GM18858 (cell line): ENCODE results near the gene POU2F1.

ENCODE experiments used
- ATAC-seq: cut with Tn5 transposase; IDR thresholded peaks from one replicate; pipeline ENCODE4 v1.9.1; 2021; ENCODE audit not compliant: unreplicated experiment

The POU2F1 gene

DNA sequence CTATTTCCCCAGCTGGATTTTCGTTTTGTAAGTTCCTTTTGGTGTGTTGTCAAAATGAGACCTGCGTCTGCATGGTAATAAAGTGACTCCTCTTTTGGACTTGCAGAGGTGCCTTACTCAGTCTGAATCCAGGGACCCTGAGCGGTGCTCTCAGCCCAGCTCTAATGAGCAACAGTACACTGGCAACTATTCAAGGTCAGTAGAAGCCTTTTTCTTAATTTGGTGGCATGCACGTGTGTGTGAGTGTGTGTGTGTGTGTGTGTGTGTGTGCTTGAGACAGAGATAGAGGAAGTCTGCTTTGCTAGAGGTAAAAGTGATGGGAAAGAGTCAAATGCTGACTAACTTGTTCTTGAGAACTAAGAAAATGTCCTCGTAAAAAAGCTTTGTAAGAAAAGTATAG, 192.2 kb downstream of the POU2F1 start:
- ATAC-seq: no peak

DNA sequence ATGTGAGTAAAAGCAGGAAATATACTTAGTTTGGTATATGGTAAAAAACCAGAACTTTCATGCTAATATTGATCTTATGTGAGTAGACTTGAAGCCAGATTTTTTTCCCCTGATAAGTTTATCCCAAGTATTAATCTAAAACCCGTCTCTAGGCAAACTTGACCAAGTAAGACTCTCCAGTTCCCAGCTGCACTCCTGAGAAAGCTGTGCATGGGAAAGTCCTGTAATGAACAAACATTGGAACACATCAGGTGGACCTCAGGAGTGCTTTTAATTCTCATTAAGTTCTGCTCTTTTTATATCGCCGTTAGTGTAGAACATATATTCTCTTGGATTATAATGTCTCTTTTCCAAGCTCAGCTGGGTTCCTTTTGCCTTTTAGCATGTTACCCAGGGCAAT, 192.6 kb downstream of the POU2F1 start:
- no peak for ATAC-seq

DNA sequence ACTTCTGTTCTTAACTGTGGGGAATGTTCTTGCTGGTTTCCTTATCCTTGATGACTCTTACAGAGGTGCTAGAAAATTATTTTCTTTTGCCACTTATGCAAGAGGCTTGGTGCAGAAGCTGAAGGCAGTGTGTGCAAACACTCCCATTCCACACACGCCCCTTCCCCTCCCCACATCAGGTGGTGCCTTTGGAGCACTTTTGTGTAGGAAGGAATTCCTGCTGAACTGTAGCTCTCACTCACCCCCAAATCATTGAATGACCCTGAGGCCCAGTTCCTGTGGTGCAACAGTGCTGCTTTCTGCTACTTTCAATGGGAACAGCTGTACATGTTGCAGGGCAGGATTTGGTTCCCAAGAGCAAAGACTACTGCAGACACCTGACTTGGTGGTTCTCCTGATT, 195.8 kb downstream of the POU2F1 start:
- ATAC-seq: no peak

DNA sequence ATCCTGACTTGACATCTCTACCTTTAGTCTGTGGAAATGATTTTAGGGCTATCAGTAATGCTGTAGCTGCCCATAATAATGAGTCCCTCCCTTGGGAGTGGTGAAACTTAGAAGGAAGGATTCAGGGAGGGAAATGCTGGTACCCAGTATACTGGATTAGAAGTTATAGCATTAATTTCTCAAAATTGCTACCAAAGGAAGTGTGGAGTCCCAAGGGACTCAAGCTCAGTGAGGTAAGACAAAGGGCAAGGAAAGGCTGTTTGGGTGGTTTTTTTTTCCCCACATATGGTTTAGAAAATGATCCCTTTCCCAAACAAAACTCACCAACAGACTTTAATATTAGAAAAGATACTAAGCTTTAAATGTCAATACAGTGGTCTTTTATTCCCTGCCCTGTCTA, 197.7 kb downstream of the POU2F1 start:
- no peak for ATAC-seq

DNA sequence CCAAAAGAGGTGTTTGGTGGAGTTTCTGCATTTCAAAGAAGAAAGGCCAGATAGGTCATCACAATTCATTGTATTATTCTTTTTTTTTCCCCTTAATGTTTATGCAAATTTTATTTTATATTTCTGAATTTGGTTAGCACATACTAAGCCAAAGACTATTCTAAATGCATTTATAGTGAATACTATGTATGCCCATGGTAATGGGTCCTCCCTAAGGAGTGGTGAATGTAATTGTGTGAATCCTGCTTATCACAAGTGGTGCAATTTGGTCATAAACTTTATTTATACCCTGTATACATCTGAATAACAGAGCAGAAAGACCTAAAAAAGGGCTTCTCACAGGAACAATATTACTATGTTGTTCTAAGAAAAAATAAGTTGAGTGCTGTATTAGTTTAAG, 198.6 kb downstream of the POU2F1 start:
- no peak for ATAC-seq

DNA sequence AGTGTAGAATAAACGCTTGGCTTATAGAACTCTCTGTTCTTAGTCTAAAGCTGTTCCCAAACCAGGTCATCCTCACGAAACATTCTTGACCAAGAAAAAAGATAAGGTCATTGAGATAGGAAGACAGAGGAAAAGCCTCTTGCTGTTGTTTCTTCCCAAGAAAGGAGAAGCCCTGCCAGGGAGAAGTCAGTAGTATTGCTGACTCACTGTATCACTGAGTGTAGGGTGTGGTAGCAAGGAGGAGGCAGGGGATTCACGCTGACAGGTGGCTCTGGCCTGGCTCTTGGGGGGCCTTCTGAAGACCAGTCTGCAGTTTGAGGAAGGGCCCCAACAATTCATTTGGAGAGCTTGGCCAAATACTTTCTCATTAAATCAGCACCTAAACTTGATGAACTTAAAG, 199.8 kb downstream of the POU2F1 start:
- no peak for ATAC-seq

DNA sequence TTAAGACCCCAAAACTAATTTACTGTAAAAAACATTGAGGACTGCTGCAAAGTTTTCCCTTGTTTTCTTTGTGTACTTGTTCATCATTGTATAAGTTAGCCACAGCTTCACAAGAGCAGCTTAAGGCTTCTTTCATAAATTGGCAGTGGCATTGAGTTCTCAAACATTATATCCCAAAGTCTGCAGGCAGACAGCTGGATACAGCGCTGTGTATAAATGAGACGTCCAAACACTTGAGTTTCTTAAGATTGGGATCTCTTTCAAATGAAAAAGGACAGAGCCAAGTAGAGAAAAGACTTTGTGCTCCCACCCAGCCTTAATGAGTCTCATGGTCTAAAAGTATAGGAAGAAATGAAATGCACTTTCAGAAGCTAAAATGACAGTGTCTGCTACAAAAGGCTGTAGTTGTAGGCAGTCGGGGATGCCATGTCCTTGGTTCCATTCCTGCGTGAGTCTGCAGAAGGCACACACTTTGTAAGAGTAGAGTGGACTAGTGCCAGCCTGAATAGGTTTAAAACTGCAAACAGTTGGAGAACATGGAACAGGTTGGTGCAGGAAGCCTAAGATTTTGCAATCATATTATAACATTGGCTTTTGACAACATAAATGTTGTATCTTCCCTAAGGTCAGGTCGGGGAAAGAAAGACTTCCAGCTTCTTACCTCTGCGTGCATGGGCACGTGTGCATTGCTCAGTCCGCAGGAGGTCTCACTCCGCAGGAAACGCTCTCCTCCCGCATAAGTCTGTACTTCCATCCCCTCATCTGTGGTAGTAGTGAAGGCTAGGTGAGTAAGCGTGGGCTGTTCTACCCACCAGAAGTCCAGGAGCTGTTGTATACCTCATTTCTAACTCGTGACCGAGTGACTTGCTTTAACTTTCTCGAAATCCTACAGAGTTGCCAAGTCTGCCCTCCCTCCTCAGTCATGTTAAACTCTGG, 203.3 kb downstream of the POU2F1 start:
- no peak for ATAC-seq

DNA sequence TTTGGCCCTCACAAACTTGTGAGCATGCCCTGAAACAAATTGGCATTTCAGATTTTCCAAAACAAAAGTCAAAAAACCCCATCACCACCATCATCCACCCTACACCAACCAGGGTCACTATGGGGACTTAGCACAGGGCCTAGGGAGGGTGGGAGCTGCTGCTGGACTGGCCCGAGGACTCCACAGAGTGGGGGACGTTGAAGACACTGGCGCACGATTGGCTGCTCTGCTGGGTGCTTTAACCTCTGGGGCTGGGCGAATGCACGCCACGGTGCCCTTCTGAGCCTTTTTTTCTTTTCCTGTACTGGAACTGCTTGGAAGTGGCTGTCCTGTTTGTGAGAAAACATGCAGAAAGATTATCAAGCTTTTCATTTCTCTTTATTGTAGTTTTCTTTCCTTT, 204.8 kb downstream of the POU2F1 start:
- ATAC-seq: no peak

DNA sequence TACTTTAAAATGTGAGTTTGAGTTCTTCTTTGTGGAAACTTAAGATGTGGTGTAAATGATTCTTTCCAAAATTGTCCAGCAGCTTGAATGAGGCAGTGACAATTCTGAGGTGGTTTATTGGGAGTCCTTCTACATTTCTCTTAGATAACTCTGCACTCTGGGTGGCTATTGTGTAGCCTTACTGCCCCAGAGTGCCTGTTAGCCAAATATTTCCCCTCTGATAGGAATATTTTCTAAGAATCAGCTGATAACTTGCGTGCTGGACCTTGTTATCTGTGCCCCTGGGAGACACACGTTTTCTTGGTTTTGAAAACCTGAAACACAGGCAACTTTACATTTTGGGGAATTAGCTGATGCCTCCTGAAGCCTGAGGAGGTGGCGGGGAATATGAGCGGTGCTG, 206.0 kb downstream of the POU2F1 start:
- no peak for ATAC-seq

DNA sequence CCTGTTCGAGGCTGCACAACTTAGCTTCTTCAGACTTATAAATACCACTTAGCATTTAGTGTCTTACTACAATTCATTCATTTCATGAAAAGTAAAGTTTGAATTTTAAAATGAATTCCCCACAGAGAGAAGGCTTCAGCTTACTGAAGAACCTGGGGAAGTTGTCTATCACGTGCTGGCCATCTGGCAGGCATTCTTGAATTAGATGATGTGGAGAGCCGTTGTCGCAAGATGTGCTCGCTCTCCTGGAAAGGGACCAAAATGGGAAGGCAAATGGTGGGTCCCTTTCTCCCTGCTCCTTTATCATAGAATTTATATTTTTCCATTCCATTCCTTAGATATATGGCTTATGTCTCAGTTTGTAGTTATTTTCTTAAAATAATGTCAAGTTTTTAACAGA, 207.2 kb downstream of the POU2F1 start:
- ATAC-seq: no peak

DNA sequence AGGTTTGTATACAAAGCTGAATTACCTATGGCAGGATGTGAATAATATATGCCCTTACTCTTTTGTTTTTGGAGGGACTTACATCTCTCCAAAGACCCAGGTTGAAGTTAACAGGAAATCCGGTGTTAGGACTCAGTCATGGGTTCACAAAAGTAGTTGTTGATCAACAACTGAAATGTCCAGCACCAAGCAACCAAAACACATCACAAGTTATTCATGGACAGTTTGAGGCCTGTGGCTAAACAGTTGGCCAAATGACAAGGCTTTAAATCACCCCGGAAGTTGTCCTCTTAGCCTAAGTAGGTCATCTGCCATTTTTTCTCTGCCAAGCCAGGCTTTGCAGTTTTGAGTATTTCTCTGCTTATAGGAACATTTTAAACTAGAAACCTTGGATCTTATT, 207.7 kb downstream of the POU2F1 start:
- ATAC-seq: no peak

DNA sequence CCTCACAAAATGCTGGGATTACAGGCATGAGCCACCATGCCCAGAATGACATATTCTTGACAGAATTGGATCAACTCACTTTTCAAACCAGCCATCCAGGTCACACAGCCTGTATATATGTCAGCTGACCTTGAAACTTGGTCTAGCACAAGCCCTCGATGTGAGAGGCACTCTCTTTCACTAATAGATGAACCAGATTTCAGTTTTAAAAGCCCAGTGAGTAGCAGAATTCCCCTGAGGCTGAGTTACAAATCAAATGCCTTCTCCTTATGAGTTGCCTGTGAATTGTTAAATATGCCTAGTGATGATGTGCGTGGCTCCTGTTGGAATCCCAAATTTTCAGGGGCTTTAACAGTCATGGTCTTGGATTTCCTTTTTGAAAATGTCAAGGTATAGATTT, 208.9 kb downstream of the POU2F1 start:
- ATAC-seq: no peak

DNA sequence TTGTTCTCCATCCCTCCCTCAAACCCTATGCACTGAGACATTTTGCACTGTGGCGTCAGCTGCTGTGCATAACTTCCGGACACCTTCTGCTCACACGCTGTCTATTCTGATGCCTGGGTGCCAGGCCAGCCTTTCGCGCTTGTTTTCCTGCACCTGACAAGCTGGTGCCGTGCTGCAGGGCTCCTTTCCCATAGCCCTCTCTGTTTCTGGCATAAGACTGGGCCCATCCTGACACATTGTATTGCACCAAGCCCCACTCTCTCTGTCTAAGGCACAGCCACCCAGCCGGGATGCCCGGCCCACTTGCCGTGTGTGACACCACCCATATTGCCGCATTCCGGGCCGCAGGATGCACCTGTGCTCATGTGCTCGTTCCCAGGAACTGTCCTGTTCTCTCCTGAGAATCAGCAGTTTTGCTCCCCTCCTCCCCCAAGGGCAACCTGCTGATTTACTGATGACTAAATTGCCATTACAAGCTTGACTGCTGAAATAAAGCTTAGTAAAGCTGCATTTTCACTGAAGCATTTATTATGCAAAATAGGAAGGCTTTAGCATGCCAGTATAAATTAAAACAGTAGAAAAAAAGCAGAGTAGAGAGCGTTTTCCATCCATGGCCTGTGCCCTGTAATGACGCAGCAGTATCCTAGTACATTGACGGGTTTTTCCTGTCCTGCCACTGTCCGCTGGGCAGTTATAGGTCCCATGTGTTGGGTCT, 209.6 kb downstream of the POU2F1 start:
- no peak for ATAC-seq

DNA sequence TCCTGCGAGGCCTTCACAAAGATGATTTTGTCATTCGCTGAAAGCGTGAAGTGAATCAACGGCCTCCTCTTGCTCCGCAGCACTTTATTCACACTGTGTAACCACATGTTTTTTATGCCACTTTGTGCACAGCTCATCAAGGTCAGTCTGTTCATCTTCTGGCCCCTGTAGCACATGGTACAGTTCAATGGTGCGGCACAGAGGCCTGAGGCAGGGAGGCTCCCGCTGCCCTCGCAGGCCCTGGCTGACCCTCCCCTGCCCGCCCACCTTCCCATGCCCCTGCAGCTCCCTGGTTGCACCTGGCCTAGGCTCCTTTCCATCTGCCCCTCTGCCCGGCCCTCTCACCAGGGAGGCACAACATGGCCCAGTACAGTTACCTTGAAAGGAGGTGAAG, 210.2 kb downstream of the POU2F1 start:
- ATAC-seq: no peak

DNA sequence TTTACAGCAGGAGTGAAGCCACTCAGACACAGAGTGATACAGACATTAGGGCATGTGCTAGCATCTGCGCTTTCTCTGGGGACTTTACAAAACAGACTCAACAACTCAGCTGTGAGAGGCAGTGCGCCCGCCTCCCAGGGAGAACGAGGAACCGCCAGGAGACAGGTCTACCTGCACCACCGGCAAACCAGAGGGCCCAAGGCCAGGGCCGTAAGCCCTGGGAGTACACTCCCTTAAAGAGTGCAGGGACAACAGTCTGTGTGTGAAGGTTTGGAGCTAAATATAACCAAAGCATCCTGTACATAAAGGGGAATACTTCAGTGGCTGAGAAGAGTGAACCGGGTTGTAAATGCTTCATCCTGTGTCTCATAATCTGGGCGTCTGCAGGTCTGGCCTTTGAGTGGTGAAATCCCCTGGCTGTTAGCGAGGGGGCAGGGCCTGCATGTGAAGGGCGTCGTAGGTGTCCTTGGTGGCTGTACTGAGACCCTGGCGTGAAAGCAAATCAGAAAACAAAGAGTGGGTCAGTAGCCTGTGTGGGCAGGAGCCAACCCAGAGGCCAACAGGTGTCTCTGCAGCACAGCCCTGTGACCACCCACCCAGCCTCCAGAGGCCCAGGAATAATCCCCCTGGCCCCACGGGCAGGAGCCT, 210.7 kb downstream of the POU2F1 start:
- no peak for ATAC-seq

DNA sequence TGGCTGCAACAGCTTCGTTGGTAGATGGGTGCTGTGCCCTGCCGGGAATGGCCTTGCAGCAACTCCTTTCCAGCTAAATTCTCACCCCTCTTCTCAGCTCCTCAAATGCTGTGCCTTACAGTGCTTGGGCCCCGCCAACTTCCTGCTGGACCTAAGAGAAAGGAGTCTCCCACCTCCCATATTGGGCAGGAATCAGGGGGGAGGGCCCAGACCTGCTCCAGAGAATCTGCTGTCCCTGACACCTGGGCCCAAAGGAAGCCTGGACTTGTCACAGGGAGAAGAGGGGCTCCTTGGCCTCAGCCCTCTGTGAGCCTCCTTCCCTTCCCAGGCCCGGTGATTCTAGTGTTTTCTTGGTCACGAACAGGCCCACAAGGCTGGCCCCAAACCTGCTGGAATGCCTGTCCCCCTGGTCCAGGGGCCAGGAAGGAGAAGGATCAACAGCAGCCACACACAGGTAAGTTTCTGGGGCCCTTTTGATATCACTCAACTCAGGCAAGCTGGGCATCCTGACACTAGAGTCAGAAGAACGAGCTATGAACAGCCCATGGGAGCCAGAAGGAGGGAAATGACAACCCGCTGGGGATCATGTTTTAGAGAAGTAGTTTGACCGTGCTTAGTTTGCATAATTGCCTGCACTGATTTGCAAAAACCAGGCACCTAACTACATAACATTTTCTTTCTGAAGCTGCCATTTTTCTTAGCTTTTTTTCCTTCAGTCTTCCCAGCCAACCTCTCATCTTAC, 211.4 kb downstream of the POU2F1 start:
- no peak for ATAC-seq

DNA sequence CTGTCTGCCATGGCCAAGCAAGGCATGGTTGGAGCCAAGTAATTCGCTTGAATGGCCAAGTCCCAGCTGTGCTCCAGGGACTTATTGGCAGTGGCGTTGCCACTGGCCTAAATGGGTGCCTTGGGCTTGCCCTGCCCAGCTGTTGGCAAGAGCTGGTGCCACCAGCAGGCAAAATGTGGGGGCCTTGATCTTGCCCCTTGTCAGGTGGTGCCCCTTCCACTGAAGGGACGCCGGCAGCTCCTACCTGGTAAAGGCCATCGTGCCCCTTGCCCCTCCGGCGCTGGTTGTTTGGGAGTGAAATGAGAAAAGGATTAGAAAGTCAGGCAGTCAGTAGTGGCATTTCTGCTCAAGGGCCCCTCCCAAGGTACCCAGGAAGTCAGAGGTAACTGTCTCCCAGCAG, 212.1 kb downstream of the POU2F1 start:
- ATAC-seq: no peak

DNA sequence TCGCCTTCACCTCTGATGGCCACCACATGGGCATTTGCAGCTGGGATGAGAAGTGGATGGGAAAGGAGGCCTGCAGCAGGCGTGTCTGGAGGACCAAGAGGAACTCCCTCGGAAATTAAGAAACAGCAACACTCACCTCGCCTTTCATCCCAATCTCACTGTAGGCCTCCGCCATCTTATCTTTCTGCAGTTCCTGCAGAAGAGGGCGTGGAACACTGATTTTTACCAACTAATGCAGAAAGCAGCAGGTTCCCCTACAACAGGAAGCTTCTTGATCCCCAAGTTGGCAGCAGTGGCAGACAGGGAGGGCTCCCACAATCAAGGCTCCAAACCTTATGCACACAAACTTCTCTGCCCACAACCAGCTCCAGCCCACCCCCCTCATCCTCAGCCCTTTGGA, 213.2 kb downstream of the POU2F1 start:
- ATAC-seq: no peak

DNA sequence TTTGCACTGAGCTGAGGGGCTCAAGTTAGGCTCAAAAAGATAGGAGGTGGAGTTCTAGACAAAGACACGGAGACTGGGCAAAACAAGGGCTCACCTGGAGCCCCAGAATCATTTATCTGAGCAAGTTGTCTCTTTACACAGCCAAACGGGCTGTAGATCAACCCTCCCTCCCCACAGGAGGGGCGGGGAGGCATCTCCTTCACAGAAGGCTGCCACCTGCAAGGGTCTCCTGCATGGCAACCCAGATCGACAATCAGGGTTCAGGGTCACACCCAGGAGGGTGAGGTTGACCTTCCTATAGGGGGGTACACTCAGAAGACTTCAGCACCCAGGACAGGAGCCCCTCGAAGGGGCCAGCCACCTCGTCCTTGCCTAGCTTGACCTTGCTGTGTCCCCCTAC, 213.6 kb downstream of the POU2F1 start:
- ATAC-seq: no peak

DNA sequence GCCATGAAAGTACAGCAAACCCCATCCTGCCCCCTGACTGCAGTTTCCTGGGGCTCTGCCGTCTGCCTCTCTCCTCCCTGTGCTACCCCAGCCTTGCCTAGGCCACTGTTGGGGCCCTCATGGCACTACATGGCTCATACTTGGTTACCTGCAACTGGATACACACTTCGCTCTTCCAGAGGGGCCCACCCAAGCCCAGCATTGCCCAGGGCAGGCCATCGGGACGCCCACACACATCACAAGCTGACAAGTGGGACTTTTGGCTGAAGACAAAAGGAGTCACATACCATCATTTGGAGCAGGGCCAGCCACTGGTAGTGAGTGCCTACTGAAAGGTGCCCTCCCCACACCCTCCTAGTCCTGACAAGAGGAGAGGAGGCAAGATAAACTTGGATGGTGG, 214.8 kb downstream of the POU2F1 start:
- ATAC-seq: no peak
